ENCODE measurements around the gene TRIM14. TPM values are rescaled to one million over a fixed set of nuclear protein-coding genes. Genes with fewer than 3 reads are reported as not detected.
A peak's percentile ranks its signal among the peaks of the same experiment; 100 is the strongest.

Gene TRIM14
- total RNA-seq, 1 donor, result 13.4 TPM

DNA sequence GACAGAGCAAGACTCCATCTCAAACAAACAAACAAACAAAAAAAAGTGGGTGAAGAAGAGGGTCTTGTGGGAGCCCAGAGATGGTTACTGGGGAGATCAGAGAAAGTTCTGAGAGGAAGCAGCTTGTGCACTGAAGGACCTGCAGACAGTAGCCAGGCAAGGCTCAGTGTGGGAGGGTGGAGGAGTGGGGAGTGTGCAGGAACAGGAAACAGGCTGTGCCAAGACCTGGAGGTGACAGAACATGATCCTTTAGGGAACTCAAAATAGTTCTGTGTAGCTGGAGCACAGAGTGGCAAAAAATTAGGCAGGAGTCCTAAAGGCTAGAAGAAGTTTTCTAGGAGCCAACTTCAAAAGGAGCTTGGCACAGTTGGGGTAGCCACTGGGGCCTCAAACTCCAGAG, 81.7 kb downstream of the TRIM14 start:
- DNase-seq (ENCODE audit: low read depth), result no peak
- H3K4me3 ChIP-seq (ENCODE audit: low read depth, low read length), result no peak overlapping the region
- TF ChIP-seq, protein P1, sequence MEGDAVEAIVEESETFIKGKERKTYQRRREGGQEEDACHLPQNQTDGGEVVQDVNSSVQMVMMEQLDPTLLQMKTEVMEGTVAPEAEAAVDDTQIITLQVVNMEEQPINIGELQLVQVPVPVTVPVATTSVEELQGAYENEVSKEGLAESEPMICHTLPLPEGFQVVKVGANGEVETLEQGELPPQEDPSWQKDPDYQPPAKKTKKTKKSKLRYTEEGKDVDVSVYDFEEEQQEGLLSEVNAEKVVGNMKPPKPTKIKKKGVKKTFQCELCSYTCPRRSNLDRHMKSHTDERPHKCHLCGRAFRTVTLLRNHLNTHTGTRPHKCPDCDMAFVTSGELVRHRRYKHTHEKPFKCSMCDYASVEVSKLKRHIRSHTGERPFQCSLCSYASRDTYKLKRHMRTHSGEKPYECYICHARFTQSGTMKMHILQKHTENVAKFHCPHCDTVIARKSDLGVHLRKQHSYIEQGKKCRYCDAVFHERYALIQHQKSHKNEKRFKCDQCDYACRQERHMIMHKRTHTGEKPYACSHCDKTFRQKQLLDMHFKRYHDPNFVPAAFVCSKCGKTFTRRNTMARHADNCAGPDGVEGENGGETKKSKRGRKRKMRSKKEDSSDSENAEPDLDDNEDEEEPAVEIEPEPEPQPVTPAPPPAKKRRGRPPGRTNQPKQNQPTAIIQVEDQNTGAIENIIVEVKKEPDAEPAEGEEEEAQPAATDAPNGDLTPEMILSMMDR (IDR thresholded peaks at IDR 0.05; ENCODE audit: insufficient read depth, low read depth, low read length), result no peak

DNA sequence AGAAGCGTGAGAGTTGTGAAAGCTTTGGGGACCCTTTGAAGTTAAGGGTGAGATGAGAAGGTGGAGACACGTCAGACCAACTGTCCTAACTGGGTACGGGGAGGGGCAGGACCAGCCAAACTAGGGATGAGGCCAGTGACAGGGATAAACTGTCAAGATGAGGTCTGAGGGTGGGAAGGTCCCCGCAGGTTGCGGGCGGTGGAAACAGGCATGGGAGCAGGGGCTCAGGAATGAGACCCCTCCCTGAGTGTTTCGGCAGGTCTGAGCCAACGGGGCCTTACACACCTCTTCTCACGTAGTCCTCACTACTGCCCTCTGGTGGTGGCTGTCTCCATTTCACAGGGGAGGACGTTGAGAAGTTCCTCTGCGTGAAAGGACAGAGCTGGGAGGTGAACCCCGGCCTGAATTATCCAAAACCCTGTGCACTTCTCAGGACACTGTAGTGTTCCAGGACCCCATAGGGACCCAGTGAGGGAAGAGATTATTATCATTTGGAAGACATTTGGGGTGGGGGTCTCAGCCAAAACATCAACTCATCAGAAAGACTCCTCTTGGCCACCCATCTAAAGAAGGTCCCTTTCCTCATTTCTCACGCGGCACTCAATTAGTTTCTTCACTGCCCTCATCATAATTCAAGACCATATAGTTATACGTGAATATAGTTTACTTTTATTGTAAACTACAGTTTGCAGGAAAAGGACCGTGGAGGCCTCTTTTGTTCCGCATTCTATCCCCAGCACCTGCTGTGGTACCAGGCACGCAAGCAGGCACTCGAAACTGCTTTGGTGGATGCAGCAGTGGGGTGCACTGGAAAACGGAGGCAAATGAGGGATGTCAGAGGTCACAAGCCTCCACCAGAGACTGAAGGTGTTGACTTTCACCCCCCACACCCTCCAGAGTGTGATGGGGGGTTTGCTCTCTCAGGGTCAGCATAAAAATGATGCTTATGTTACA, 84.2 kb downstream of the TRIM14 start:
- TF ChIP-seq, protein P1 (IDR thresholded peaks at IDR 0.05; ENCODE audit: insufficient read depth, low read depth, low read length), result peak; percentile 84
- H3K4me3 ChIP-seq (ENCODE audit: low read depth, low read length), result peak overlapping the region; percentile 12
- DNase-seq (ENCODE audit: low read depth), result peak; percentile 81

DNA sequence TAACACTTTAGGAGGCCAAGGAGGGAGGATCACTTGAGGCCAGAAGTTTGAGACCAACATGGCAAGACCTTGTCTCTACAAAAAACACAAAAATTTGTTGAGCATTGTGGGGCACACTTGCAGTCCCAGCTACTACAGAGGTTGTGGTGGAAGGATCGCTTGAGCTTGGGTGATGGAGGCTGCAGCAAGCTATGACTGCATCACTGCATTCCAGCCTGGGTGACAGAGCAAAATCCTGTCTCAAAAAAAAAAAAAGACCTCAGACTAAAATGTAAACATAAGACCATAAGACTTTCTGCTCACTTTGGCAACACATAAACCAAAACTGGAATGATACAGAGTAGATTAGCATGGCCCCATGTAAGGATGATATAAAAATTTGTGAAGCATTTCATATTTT, 87.1 kb downstream of the TRIM14 start:
- H3K4me3 ChIP-seq (ENCODE audit: low read depth, low read length), result no peak overlapping the region
- DNase-seq (ENCODE audit: low read depth), result peak; percentile 26
- TF ChIP-seq, protein P1 (IDR thresholded peaks at IDR 0.05; ENCODE audit: insufficient read depth, low read depth, low read length), result no peak

DNA sequence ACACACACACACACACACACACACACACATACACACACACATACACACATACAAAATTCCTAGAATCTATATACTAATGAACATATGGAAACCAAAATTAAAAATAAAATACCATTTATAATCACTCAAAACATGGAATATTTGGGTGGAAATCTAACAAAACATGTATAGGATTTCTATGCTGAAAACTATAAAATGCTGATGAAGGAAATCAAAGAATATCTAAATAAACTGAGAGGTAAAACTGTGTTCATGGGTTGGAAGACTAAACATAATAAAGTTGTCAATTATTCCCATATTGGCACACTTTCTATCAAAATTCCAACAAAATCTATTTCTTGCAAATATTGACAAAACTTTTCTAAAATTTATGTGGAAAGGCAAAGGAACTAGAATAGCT, 87.9 kb downstream of the TRIM14 start:
- DNase-seq (ENCODE audit: low read depth), result no peak
- TF ChIP-seq, protein P1 (IDR thresholded peaks at IDR 0.05; ENCODE audit: insufficient read depth, low read depth, low read length), result no peak
- no peak overlapping the region for H3K4me3 ChIP-seq (ENCODE audit: low read depth, low read length)

DNA sequence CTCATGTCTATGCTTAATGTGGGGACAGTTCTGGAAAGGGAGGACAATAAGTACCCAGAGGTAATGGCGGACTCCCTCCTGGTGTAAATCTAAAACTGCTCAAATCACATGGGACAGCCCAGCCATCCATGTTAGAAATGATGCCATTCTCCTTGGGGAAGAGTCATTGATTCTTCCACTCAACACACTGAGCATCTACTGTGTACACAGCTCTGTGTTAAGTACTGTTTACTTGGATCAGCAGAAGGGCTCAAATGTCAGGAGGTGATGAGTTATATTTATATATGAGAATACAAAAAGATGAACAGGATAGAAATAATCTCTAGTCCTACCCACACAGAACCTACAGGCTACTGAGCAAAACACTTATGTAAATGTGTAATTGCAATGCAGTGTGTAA, 94.3 kb downstream of the TRIM14 start:
- H3K4me3 ChIP-seq (ENCODE audit: low read depth, low read length), result no peak overlapping the region
- no peak for DNase-seq (ENCODE audit: low read depth)
- TF ChIP-seq, protein P1 (IDR thresholded peaks at IDR 0.05; ENCODE audit: insufficient read depth, low read depth, low read length), result no peak

DNA sequence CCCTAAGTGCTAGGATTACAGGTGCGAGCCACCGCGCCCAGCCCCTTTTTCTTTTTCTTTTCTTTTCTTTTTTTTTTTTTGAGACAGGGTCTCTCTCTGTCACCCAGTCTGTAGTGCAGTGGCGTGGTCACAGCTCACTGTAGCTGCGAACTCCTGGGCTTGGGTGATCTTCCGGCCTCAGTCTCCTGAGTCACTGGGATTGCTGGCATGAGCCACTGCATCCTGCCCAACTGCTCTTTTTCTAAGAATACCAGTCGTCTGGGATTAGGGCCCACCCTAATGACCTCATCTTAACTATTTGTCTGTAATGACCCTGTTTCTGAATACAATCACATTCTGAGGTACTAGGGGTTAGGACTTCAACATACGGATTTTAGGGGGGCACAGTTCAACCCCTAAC, 96.6 kb downstream of the TRIM14 start:
- no peak overlapping the region for H3K4me3 ChIP-seq (ENCODE audit: low read depth, low read length)
- DNase-seq (ENCODE audit: low read depth), result no peak
- TF ChIP-seq, protein P1 (IDR thresholded peaks at IDR 0.05; ENCODE audit: insufficient read depth, low read depth, low read length), result no peak
